GM21390 (cell line): ENCODE results near the gene DEPDC5.

ENCODE experiments used
- ATAC-seq: cut with Tn5 transposase; IDR thresholded peaks from one replicate; pipeline ENCODE4 v1.9.1; 2021; ENCODE audit not compliant: unreplicated experiment

The DEPDC5 gene

DNA sequence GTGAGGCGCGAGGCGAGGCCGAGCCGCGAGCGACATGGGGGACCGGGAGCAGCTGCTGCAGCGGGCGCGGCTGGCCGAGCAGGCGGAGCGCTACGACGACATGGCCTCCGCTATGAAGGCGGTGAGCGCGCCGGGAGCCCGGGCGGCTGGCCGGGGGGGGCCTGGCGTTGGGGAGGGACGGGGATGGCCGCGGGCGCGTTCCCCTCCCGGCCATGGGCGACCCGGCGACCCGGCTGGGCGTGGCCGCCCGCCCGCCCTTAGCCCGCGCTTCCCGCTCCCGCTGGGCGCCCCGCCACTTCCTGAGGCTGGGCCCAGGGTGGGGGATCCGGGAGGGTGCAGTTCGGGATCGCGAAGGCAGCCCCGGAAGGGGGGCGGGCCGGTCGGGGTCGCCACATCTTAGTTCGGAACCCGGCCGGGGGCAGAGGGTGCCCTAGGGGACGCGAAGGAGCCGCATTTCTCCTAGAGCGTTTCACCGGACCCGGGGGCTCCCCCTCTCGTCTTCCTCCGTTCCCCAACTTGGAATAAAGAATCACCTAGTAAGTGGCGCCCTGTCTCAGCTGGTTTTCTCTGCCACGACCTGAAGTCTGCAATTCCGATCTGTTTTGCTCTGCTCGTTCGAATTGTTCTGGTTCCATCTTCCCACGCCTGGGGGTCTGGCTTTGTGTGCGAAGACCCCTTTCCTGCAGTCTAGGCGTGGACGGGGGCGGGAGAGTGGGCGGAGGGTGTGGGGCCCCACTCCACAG is 191.1 kb downstream of the DEPDC5 start:
- ATAC-seq, result peak; percentile 23

- no peak for ATAC-seq
Measured at GRCh38 chr22:31945443-31945855, 191.6 kb downstream of the DEPDC5 start.

- no peak for ATAC-seq
Measured at GRCh38 chr22:31945971-31946680, 192.3 kb downstream of the DEPDC5 start.

- no peak for ATAC-seq
Measured at GRCh38 chr22:31947296-31947695, 193.5 kb downstream of the DEPDC5 start.

- ATAC-seq, result no peak
Measured at GRCh38 chr22:31948002-31948401, 194.2 kb downstream of the DEPDC5 start.

DNA sequence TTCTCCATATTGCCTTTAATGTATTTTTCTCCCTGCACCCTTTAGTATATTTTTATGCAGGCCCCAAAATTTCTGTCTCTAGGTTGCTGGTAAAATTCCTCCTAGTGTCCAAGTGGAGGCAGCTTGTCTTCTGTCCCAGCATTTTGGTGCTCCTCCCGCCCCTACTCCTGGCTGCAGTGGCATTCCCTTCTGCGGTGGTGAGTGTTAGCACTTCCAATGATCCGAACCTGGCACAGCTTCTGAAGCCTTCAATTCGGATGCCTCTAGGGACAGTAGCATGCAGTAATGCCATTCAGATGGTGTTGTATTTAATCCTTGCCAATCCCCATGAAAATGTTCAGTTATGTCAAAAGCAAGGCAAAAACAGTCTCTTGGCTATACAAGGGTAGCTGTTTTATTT is 196.4 kb downstream of the DEPDC5 start:
- no peak for ATAC-seq

DNA sequence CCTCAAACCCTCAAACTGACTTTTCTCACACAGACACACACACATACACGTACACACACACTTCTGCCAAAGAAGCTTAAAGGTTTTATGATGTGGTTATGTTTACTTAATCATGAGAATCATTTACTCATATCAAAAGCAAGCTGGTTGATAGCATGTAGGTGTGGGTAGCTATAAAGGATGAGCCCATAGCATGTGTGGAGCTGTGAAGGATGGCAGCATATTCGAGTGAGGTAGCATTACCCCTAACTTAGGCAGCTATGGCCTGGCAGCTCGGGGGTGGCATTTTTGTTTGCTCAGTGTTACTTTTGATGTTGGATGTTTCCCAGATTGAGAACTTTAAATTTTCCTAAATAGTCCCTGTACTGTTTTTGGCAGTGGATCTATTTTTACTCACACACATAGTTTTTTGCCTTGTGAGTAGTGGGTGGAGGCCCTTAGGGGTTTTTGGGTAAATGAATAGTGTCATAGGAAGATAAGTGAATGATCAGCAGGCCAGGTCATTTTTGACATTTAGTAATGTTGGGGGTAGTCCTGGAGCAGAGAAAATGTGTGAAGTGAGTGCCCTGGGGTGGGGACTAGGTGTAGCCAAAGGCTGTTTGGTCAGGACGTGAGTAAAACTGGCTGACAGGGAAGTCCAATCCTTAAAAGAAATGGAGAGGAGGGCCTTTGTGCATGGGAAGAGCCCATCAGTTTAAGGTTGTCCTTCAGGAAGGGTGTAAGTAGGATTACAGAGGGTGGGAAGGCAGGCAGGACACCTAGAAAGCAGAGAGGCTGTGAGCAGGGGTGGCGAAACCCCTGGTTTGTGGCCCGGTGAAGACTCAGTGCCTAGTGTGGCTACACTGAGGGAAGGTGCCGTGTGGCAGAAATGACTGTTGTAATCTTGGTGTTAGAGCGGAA is 197.6 kb downstream of the DEPDC5 start:
- no peak for ATAC-seq

DNA sequence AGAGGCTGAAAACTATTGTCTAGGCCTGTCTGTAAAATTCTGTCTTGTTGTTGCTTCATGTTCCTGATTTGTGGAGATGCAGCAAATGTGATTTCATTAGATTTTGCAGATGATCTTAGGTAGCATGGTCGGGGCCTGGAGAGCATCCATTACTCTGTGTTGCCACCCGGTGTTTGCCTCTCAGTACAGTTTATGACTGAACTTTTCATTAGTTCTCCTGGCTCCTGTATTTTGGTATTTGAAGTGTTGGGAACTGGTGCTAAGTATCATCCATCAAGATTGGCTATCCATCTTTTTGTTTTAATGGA is 198.2 kb downstream of the DEPDC5 start:
- no peak for ATAC-seq

DNA sequence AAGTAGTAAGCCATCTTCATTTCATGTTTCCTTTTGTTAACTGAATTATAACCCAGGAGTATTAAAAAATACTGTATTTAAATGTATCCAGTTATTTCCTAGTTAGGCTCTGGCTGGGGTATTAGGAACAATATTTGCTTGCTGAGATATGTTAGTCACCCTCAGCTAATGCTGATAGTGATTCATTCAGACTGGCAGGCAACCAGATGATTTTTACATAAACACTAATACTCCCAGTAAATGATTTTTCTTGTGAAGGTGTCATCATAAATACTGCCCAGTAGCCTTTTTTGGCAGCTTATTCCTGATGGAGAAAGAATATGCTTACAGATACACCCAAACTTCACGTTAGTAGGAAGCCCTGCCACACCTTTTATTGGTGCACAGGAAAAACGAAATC is 198.7 kb downstream of the DEPDC5 start:
- no peak for ATAC-seq

- no peak for ATAC-seq
Measured at GRCh38 chr22:31953261-31953660, 199.4 kb downstream of the DEPDC5 start.

- ATAC-seq, result no peak
Measured at GRCh38 chr22:31954535-31955523, 201.0 kb downstream of the DEPDC5 start.

DNA sequence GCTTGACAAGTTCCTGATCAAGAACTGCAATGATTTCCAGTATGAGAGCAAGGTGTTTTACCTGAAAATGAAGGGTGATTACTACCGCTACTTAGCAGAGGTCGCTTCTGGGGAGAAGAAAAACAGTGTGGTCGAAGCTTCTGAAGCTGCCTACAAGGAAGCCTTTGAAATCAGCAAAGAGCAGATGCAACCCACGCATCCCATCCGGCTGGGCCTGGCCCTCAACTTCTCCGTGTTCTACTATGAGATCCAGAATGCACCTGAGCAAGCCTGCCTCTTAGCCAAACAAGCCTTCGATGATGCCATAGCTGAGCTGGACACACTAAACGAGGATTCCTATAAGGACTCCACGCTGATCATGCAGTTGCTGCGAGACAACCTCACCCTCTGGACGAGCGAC is 202.5 kb downstream of the DEPDC5 start:
- ATAC-seq, result no peak
